Nephron (organoid): ENCODE measurements around the gene WWOX.

Experiments
- H3K27ac Mint-ChIP-seq, 3 experiments: 2 replicates each; pipeline ENCODE4 v1.8.0; 2020; ENCODE audit warnings: mixed read lengths in 3 of 3, mild to moderate bottlenecking in 2 of 3, moderate library complexity in 1 of 3
- H3K27me3 Mint-ChIP-seq: 2 replicates; pipeline ENCODE4 v1.8.0; 2021; ENCODE audit warnings: low read depth, mild to moderate bottlenecking, moderate library complexity, mixed read lengths
- H3K36me3 Mint-ChIP-seq: 2 replicates; pipeline ENCODE4 v1.8.0; 2020; ENCODE audit warnings: low read depth, mixed read lengths
- H3K4me1 Mint-ChIP-seq: 2 replicates; pipeline ENCODE4 v1.8.0; 2020; ENCODE audit warnings: mixed read lengths
- H3K4me3 Mint-ChIP-seq, 3 experiments: 2 replicates each; pipeline ENCODE4 v1.8.0; 2020; ENCODE audit warnings: mild to moderate bottlenecking in 3 of 3, mixed read lengths in 3 of 3, moderate library complexity in 2 of 3
- H3K9me3 Mint-ChIP-seq: 2 replicates; pipeline ENCODE4 v1.8.0; 2020; ENCODE audit warnings: mixed read lengths
- CTCF ChIP-seq, 3 experiments: fragments of 200-600 bp; sonication (generic); IDR thresholded peaks; one replicate each; pipeline ENCODE4 v1.5.0; 2021; ENCODE audit warnings: antibody characterized with exemption in 3 of 3; ENCODE audit not compliant: unreplicated experiment in 3 of 3

Gene WWOX

GRCh38 chr16:78892951-78893733, 793.7 kb downstream of the WWOX start:
- H3K27ac Mint-ChIP-seq, result no peak overlapping the region
- H3K4me1 Mint-ChIP-seq, result peaks cover 21% of the 10 kb centered on the region
- peaks cover 2% of the 10 kb centered on the region for H3K9me3 Mint-ChIP-seq
- H3K27me3 Mint-ChIP-seq, result peaks cover 8% of the 10 kb centered on the region
- TF ChIP-seq CTCF (IDR thresholded peaks at IDR 0.05; ENCODE audit: unreplicated experiment in 3 of 3), result no peak
- H3K4me3 Mint-ChIP-seq, result no peak overlapping the region
- no peaks in the 10 kb centered on the region for H3K36me3 Mint-ChIP-seq

GRCh38 chr16:78894886-78895285, 795.4 kb downstream of the WWOX start:
- Mint-ChIP-seq H3K4me3 (no peak overlapping the region), H3K36me3 (no peaks in the 10 kb centered on the region), H3K9me3 (peaks cover 4% of the 10 kb centered on the region), H3K27ac (no peak overlapping the region), H3K4me1 (peaks cover 7% of the 10 kb centered on the region), H3K27me3 (no peaks in the 10 kb centered on the region)
- TF ChIP-seq CTCF (IDR thresholded peaks at IDR 0.05; ENCODE audit: unreplicated experiment in 3 of 3), result no peak

GRCh38 chr16:78895681-78896080, 796.2 kb downstream of the WWOX start:
- Mint-ChIP-seq H3K9me3 (peaks cover 4% of the 10 kb centered on the region), H3K36me3 (no peaks in the 10 kb centered on the region), H3K27me3 (no peaks in the 10 kb centered on the region), H3K4me1 (no peaks in the 10 kb centered on the region), H3K27ac (no peak overlapping the region), H3K4me3 (no peak overlapping the region)
- no peak for TF ChIP-seq CTCF (IDR thresholded peaks at IDR 0.05; ENCODE audit: unreplicated experiment in 3 of 3)

- Mint-ChIP-seq H3K4me3 (no peak overlapping the region), H3K27ac (no peak overlapping the region), H3K27me3 (no peaks in the 10 kb centered on the region), H3K9me3 (peaks cover 4% of the 10 kb centered on the region), H3K36me3 (no peaks in the 10 kb centered on the region), H3K4me1 (no peaks in the 10 kb centered on the region)
- no peak for TF ChIP-seq CTCF (IDR thresholded peaks at IDR 0.05; ENCODE audit: unreplicated experiment in 3 of 3)
Measured at GRCh38 chr16:78896280-78896679, 796.8 kb downstream of the WWOX start.

GRCh38 chr16:78897299-78897698, 797.8 kb downstream of the WWOX start:
- Mint-ChIP-seq H3K9me3 (peaks cover 4% of the 10 kb centered on the region), H3K36me3 (no peaks in the 10 kb centered on the region), H3K4me1 (no peaks in the 10 kb centered on the region), H3K27ac (no peak overlapping the region), H3K27me3 (no peaks in the 10 kb centered on the region), H3K4me3 (no peak overlapping the region)
- no peak for TF ChIP-seq CTCF (IDR thresholded peaks at IDR 0.05; ENCODE audit: unreplicated experiment in 3 of 3)
